Cardiac muscle cell (in vitro differentiated cells and primary cell): Measurements from ENCODE around the gene ZNF362. TPM values are rescaled to one million over a fixed set of nuclear protein-coding genes. Genes with fewer than 3 reads are reported as not detected.
A peak's percentile ranks its signal among the peaks of the same experiment; 100 is the strongest.

Source experiments
- DNase-seq, 2 donors: peaks; one replicate each; pipeline versions ENCODE4 v3.0.0 to v3.0.0-alpha.2; 2010 to 2017; ENCODE audit warnings: low read depth in 1 of 2, low spot score in 1 of 2
- H3K27ac ChIP-seq: fragments of 200-600 bp; sonication (generic); 2 replicates; pipeline ENCODE4 v1.5.1; 2016
- H3K27me3 ChIP-seq: fragments of 200-600 bp; sonication (generic); 2 replicates; pipeline ENCODE4 v1.6.0; 2016; ENCODE audit warnings: control low read depth
- H3K36me3 ChIP-seq: fragments of 200-600 bp; sonication (generic); 2 replicates; pipeline ENCODE4 v1.5.1; 2016; ENCODE audit warnings: control low read depth
- H3K4me1 ChIP-seq: fragments of 200-600 bp; sonication (generic); 2 replicates; pipeline ENCODE4 v1.8.1; 2017; ENCODE audit warnings: low read depth, mild to moderate bottlenecking, mixed run types
- H3K4me3 ChIP-seq: fragments of 200-600 bp; sonication (generic); 2 replicates; pipeline ENCODE4 v1.5.1; 2016; ENCODE audit warnings: mild to moderate bottlenecking
- H3K9me3 ChIP-seq: fragments of 200-600 bp; sonication (generic); 2 replicates; pipeline ENCODE4 v1.5.1; 2017; ENCODE audit warnings: low read depth, mild to moderate bottlenecking, control low read depth
- CTCF ChIP-seq: IDR thresholded peaks from 2 replicates; pipeline ENCODE4 v1.5.1; 2012; ENCODE audit warnings: low read depth, mild to moderate bottlenecking, low read length
- polyA plus RNA-seq: library from polyadenylated mRNA; unstranded; fragments of >200 nt; fragmentation: Nextera tagmentation; extraction: Ambion mirVana; gene quantifications from 2 replicates; pipeline ENCODE4 v1.2.1, GENCODE V29; 2016
- total RNA-seq: library from RNA; depleted of rRNA; stranded (reverse); fragments of >200 nt; gene quantifications from 2 replicates; pipeline ENCODE4 v1.2.3, GENCODE V29; 2016

The ZNF362 gene
- total and polyA plus RNA-seq, 2 experiments from 2014 or later, result 57.9 to 77.5 TPM

DNA sequence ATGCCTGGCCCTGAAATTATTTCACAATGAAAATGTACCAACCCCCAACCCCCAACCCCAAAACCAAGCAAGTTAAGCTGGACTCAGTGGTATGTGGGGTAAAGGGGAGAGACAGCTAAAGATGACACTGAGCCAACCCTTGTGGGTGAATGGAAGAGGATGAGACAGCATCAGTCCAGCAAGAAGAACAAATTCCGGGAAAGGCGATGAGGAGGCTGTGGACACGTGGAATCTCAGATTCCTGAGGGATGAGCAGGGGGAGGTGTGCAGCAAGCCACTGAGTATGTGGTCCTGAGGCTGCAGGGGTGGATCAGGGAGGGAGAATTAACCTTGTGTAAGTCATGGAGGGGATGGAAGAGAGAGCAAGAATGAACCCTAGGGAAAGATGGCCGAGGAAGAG, 14.4 kb upstream of the ZNF362 start:
- no peak overlapping the region for H3K4me3 ChIP-seq
- DNase-seq, result no peak
- no peak overlapping the region for H3K27ac ChIP-seq
- H3K9me3 ChIP-seq, result no peaks in the 10 kb centered on the region
- no peaks in the 10 kb centered on the region for H3K27me3 ChIP-seq
- no peak for TF ChIP-seq CTCF
- no peaks in the 10 kb centered on the region for H3K36me3 ChIP-seq
- H3K4me1 ChIP-seq, result no peaks in the 10 kb centered on the region

DNA sequence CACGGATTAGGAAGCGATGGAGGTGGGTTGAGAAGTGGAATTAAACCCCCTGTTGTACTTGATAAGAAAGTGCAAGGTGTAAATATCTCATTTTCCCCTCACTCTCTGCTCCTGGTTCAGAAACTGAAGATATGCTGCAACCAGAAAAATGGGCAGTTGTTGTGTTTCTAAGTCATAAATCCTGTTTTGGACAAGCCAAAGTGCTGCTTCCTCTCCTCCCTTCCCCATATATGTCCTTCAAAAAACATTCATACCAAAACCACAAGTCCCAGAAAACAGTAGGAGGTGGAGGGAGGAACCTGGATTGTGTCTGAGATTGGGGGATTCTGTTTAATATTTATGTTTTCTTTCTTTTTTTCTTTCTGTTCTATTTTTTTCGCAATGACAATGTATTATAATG, 13.6 kb upstream of the ZNF362 start:
- no peak for DNase-seq

DNA sequence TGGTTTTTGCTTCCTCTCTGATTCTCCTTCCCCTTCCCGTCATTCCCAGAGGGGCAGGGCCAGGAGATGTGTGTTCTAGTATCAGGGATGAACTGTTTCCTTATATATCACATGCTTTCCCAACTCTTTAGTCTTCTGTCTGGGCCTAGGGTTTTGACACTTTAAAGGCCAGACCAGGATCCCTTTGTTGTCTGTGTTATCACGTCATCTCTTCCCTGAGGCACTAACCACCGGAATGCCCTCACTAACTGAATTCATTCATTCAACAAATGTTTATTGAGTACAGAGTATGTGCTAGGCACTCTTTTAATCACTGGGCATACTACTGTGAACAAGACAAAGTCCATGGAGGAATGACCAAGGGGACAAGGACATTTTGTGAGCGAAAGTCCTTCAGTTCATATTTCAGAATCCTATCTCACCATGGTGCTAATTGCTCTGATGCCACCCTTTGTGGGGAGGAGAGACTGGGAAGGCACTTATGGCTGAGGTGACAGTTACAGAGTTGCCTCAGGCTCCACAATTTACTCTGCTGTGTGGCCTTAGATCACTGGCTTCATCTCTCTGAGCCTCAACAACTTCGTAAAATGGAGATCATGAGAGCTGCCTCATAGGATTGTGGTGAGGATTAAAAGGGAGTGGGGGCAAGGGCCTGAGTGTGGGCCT, 12.0 kb upstream of the ZNF362 start:
- Histone ChIP-seq H3K9me3 (no peaks in the 10 kb centered on the region), H3K36me3 (no peaks in the 10 kb centered on the region), H3K4me1 (no peaks in the 10 kb centered on the region), H3K4me3 (no peak overlapping the region), H3K27me3 (no peaks in the 10 kb centered on the region), H3K27ac (peak overlapping the region; percentile 22)
- TF ChIP-seq CTCF, result no peak
- no peak for DNase-seq

More for the DNA sequence above, 13.6 kb upstream of the ZNF362 start:
- Histone ChIP-seq H3K27me3 (no peaks in the 10 kb centered on the region), H3K27ac (no peak overlapping the region), H3K4me1 (no peaks in the 10 kb centered on the region), H3K4me3 (no peak overlapping the region), H3K36me3 (no peaks in the 10 kb centered on the region), H3K9me3 (no peaks in the 10 kb centered on the region)
- no peak for TF ChIP-seq CTCF

- no peak for DNase-seq
- no peak overlapping the region for H3K4me3 ChIP-seq
- H3K9me3 ChIP-seq, result no peaks in the 10 kb centered on the region
- H3K27ac ChIP-seq, result no peak overlapping the region
- no peaks in the 10 kb centered on the region for H3K27me3 ChIP-seq
- no peak for TF ChIP-seq CTCF
- no peaks in the 10 kb centered on the region for H3K4me1 ChIP-seq
- no peaks in the 10 kb centered on the region for H3K36me3 ChIP-seq
Observed at GRCh38 chr1:33244809-33245186, 11.5 kb upstream of the ZNF362 start.

DNA sequence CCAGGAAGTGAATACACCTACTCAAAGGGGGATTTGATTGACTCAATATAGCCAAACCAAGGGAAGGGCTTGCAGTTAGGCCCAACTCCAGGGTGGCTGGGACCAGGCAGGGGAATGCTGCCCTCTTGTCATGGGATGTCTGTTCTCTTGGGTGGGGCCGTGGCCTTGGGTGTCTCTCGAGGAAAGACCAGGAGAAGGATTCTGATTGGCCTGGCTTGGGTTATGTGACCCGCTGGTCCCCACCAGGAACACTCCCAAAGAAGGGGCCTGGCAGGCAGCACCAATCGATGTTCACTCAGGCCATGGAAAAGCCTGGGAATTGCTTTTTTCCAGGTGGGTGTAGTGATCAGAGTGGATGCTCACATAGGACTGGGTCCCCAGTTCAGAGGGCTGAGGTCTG, 10.1 kb upstream of the ZNF362 start:
- Histone ChIP-seq H3K9me3 (no peaks in the 10 kb centered on the region), H3K4me1 (no peaks in the 10 kb centered on the region), H3K27me3 (no peaks in the 10 kb centered on the region), H3K4me3 (no peak overlapping the region), H3K36me3 (no peaks in the 10 kb centered on the region), H3K27ac (no peak overlapping the region)
- no peak for DNase-seq
- TF ChIP-seq CTCF, result no peak
